B cell (primary cell): Measurements from ENCODE around the gene TSHZ3.

ENCODE experiments used
- EZH2 ChIP-seq: IDR thresholded peaks from 2 replicates; pipeline ENCODE4 v1.6.1; 2012; ENCODE audit warnings: borderline replicate concordance, low read depth, mild to moderate bottlenecking, moderate library complexity, low read length; ENCODE audit not compliant: insufficient read depth, poor library complexity, severe bottlenecking
- TF ChIP-seq, protein P1 (sequence below): fragments of 200-600 bp; IDR thresholded peaks from one replicate; pipeline ENCODE4 v1.8.0; 2022; ENCODE audit warnings: antibody characterized with exemption, mild to moderate bottlenecking

DNA sequence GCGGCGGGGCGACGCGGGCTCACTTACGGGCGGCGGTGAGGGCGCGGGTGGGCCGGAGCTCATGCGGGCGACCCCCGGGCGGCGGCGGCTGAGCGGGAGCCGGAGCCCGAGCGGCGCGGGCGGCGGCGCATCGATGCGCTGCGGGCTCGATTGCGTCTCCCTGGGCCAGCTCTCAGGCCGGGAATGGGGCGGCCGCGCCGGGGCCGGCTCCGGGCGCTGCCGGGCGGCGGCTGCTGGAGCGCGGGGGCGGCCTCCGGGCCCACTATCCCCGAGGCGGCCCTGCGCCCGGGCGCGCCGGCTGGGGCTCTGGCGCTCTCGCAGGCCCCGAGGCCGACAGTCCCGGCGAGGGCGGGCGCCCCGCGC, 1.4 kb upstream of the TSHZ3 start:
- TF ChIP-seq EZH2, result no peak
- TF ChIP-seq, protein P1, sequence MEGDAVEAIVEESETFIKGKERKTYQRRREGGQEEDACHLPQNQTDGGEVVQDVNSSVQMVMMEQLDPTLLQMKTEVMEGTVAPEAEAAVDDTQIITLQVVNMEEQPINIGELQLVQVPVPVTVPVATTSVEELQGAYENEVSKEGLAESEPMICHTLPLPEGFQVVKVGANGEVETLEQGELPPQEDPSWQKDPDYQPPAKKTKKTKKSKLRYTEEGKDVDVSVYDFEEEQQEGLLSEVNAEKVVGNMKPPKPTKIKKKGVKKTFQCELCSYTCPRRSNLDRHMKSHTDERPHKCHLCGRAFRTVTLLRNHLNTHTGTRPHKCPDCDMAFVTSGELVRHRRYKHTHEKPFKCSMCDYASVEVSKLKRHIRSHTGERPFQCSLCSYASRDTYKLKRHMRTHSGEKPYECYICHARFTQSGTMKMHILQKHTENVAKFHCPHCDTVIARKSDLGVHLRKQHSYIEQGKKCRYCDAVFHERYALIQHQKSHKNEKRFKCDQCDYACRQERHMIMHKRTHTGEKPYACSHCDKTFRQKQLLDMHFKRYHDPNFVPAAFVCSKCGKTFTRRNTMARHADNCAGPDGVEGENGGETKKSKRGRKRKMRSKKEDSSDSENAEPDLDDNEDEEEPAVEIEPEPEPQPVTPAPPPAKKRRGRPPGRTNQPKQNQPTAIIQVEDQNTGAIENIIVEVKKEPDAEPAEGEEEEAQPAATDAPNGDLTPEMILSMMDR, result no peak
